ENCODE results near the gene L3MBTL3.

L3MBTL3 gene

GRCh38 chr6:130012728-130013127 lies 5.7 kb upstream of the L3MBTL3 start:
- no peak for TF ChIP-seq CTCF (IDR thresholded peaks at IDR 0.05)

GRCh38 chr6:130018744-130019325 lies 454 bp downstream of the L3MBTL3 start:
- TF ChIP-seq CTCF (IDR thresholded peaks at IDR 0.05): no peak
- peak overlapping the region; percentile 40 for H3K27ac ChIP-seq
- H3K9ac ChIP-seq: peak overlapping the region; percentile 17
- H3K4me2 ChIP-seq (ENCODE audit: low read length): peak overlapping the region; percentile 97
- H3K9me3 ChIP-seq (ENCODE audit: control insufficient read depth, low read length): no peaks in the 10 kb centered on the region
- peak overlapping the region; percentile 83 for H3K4me3 ChIP-seq (ENCODE audit: low read depth, low read length)
- H3K79me2 ChIP-seq: peaks cover 8% of the 10 kb centered on the region
- H3K36me3 ChIP-seq (ENCODE audit: control insufficient read depth, insufficient read depth, low read length): no peaks in the 10 kb centered on the region
- H2AFZ ChIP-seq: peak overlapping the region; percentile 85
- no peaks in the 10 kb centered on the region for H3K27me3 ChIP-seq (ENCODE audit: control insufficient read depth, insufficient read depth, low read length)
- H3K4me1 ChIP-seq: no peaks in the 10 kb centered on the region

More at GRCh38 chr6:130012728-130013127, 5.7 kb upstream of the L3MBTL3 start:
- Histone ChIP-seq H3K9ac (no peak overlapping the region), H3K4me2 (ENCODE audit: low read length) (no peak overlapping the region), H3K27me3 (ENCODE audit: control insufficient read depth, insufficient read depth, low read length) (no peaks in the 10 kb centered on the region), H2AFZ (no peak overlapping the region), H3K79me2 (no peaks in the 10 kb centered on the region), H3K36me3 (ENCODE audit: control insufficient read depth, insufficient read depth, low read length) (no peaks in the 10 kb centered on the region), H3K9me3 (ENCODE audit: control insufficient read depth, low read length) (no peaks in the 10 kb centered on the region), H3K27ac (no peak overlapping the region), H3K4me3 (ENCODE audit: low read depth, low read length) (no peak overlapping the region), H3K4me1 (no peaks in the 10 kb centered on the region)

- Histone ChIP-seq H3K79me2 (peaks cover 8% of the 10 kb centered on the region), H3K9ac (peak overlapping the region; percentile 84)
- no peak for TF ChIP-seq CTCF (IDR thresholded peaks at IDR 0.05)
Observed at GRCh38 chr6:130019326-130020072, 1.1 kb downstream of the L3MBTL3 start.

DNA sequence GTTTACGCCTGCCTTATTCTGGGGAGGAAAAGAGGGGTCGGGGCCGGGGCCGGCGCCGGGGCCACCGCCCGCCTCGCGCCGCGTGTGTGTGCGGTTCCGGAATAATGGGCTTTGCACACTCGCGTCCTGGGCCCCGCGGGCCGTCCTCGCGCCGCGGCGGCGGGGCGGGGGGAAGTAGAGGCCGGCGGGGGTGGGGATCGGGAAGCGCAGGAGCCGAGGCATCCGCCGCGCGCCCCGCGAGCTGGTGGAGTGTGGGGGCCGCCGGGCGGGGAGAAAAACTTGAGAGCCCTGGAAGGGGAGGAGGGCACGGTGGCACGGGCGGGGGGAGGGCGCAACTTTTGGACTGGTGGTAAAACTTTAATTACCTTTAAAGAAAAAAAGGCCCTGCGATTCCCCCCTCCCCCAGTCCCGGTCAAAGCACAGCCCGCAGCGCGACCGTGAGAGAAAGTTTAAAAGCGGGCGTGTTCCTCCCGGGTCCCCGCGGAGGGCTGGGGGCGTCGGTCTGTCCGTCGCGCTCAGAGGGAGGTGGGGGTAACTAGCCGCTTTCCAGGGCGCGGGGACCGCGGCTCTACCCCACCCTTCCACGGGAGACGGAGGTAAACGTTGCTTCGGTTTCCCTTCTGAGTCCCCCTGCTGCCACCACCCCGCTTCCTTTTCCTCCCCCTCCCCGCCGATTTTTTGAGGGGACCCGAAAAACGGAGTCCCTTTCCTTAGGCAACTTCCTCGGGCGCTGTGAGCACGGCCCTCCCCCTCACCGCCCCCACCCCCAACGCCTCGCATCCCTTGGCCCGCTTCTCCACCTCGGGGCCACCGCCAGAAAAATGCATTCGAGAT lies 1.9 kb downstream of the L3MBTL3 start:
- Histone ChIP-seq H3K79me2 (peaks cover 8% of the 10 kb centered on the region), H2AFZ (peak overlapping the region; percentile 71), H3K9me3 (ENCODE audit: control insufficient read depth, low read length) (no peaks in the 10 kb centered on the region), H3K27me3 (ENCODE audit: control insufficient read depth, insufficient read depth, low read length) (no peaks in the 10 kb centered on the region), H3K9ac (no peak overlapping the region), H3K36me3 (ENCODE audit: control insufficient read depth, insufficient read depth, low read length) (no peaks in the 10 kb centered on the region), H3K4me3 (ENCODE audit: low read depth, low read length) (peak overlapping the region; percentile 65), H3K27ac (peak overlapping the region; percentile 54), H3K4me1 (no peaks in the 10 kb centered on the region), H3K4me2 (ENCODE audit: low read length) (peak overlapping the region; percentile 90)
- no peak for TF ChIP-seq CTCF (IDR thresholded peaks at IDR 0.05)

More at GRCh38 chr6:130019326-130020072, 1.1 kb downstream of the L3MBTL3 start:
- Histone ChIP-seq H3K9me3 (ENCODE audit: control insufficient read depth, low read length) (no peaks in the 10 kb centered on the region), H3K27me3 (ENCODE audit: control insufficient read depth, insufficient read depth, low read length) (no peaks in the 10 kb centered on the region), H3K4me1 (no peaks in the 10 kb centered on the region), H2AFZ (peak overlapping the region; percentile 94), H3K27ac (peak overlapping the region; percentile 54), H3K4me2 (ENCODE audit: low read length) (peak overlapping the region; percentile 90), H3K4me3 (ENCODE audit: low read depth, low read length) (peak overlapping the region; percentile 80), H3K36me3 (ENCODE audit: control insufficient read depth, insufficient read depth, low read length) (no peaks in the 10 kb centered on the region)

Data from parathyroid adenoma (tissue), 2 donors.